ENCODE measurements around the gene CCND1.

DNA sequence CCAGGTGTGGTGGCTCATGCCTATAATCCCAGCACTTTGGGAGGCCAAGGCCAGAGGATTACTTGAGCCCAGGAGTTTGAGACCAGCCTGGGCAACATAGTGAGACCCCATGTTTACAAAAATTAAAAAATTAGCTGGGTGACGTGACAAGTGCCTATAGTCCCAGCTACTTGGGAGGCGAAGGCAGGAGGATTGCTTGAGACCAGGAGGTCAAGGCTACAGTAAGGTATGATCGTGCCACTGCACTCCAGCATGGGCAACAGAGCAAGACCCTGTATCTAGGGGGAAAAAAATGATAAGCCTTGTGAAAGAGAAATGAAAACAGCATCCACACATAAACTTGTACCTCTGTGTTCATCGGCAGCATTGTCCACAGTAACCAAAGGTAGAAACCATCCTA is 8.1 kb upstream of the CCND1 start:
- TF ChIP-seq CTCF (IDR thresholded peaks at IDR 0.05) (no peak), POLR2A (IDR thresholded peaks at IDR 0.05) (no peak)
